Measurements from ENCODE around the gene METAP2.
A peak's percentile ranks its signal among the peaks of the same experiment; 100 is the strongest.
"Not testable (repeated sequence)": the region's sequence is repeated elsewhere in the genome, so short reads cannot be mapped to it uniquely, and the experiment has no call there.

The METAP2 gene

GRCh38 chr12:95473884-95474659, at the start of gene METAP2:
Gene METAP2 (plus strand): TSS chr12:95474152. CDS start chr12:95474180, 28 bp downstream.
- FAIRE-seq (peak; percentile 96), DNase-seq (ENCODE audit: insufficient read length, low spot score) (peak; percentile 95)

DNA sequence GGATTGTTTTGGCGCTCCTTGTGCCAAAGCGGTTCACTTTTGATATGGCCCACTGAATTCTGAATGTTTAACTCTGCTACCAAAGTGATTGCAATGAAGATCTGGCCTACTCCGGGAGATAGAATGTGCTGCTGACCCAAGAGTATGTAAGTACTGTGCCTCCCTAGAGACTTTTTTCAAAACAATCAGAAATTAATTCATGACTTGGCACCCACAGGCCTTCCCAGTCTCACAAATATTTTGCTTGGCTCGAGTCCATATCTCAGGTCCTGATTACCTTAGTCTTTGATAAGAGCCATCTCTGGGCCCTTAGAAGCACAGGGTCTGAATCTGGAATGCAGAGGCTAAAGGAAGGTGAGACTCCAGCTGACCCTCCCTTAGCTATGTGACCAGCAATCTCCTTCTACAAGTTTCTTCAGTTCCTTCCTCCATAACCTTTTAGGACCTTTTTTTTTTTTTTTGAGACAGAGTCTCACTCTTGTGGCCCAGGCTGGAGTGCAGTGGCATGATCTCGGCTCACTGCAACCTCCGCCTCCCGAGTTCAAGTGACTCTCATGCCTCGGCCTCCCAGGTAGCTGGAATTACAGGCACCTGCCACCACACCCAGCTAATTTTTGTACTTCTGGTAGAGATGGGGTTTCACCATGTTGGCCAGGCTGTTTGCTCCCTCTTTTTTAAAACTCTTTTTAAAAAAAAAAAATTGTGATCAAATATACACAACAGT, 49.5 kb upstream of the METAP2 start:
- DNase-seq (ENCODE audit: insufficient read length, low spot score) = no peak
- no peak for FAIRE-seq

GRCh38 chr12:95429172-95429510, 44.8 kb upstream of the METAP2 start:
- FAIRE-seq (no peak), DNase-seq (ENCODE audit: insufficient read length, low spot score) (no peak)

GRCh38 chr12:95431120-95431519, 42.8 kb upstream of the METAP2 start:
- FAIRE-seq (no peak), DNase-seq (ENCODE audit: insufficient read length, low spot score) (no peak)

DNA sequence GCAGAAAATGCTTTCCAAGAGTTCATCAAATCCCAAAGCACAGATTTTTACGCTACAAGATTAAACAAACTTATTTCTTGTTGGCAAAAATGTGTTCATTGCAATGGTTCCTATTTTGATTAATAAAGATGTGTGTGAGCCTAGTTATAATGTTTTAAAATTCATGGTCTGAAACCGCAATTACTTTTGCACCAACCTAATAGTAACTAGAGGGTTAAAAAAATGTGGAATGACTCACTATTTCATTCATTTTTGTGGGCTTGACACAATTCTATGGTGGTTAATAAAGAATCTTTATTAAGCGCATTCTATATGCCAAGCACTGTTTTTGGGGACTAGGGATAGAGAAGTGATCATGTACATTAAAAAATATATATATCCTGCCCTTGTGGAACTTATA, 38.6 kb upstream of the METAP2 start:
- DNase-seq (ENCODE audit: insufficient read length, low spot score) = no peak
- no peak for FAIRE-seq

DNA sequence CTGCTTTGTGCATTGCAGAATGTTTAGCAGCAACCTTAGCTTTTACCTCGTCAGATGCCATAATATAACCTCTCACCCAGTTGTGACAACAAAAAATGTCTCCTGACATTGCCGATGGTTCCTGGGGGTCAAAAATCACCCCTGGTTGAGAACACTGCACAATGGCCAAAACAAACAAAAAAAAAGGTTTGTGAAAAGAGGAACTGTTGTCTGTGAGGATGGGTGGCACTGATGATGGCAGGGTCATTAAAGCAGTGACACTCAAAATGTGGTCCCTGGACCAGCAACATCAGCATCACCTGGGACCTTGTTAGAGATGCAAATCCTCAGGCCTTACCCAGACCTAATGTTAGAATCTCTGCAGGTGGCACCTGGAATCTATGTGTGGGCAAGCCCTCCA, 36.4 kb upstream of the METAP2 start:
- no peak for FAIRE-seq
- DNase-seq (ENCODE audit: insufficient read length, low spot score) = no peak

DNA sequence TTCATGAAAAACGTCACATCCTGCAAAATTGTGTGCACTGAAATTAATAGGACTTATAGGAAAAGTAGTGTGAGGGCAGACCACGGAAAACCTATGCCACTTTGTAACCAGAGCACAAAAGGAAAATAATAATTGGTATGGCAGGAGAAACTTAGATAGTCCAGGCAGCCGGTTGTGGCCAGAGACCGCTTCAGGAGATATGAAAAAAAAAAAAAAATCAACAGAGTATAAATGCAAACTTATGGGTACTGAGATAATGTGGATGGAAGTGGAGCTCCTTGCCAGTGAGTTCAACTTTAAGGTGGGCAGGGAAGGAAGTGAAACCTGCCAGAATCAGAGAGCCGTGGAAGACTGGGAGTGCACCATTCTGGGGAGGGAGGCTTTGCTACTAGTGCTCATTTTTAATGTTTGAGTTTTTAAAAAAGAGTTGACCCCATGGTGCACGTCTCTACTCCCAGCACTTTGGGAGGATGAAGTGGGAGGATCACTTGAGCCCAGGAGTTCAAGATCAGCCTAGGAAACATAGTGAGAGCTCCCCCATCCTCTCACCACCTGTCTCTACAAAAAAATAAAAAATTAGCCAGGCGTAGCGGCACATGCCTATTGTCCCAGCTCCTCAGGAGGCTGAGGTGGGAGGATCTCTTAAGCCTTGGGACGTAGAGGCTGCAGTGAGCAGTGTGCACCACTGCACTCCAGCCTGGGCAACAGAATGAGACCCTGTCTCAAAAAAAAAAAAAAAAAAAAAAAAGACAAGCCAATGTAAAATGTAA, 34.3 kb upstream of the METAP2 start:
- DNase-seq (ENCODE audit: insufficient read length, low spot score) (no peak), FAIRE-seq (no peak)

DNA sequence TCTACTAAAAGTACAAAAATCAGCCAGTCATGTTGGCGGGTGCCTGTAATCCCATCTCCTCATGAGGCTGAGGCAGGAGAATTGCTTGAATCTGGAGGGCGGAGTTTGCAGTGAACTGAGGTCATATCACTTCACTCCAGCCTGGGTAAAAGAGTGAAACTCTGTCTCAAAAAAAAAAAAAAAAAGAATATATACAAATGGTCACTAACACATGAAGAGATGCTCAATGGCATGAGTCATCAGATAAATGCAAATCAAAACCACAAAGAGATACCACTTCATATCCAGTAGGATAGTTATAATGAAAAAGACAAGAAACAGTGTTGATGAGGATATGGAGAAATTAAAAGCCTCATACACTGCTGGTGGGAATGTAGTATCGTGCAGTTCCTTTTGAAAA, 33.6 kb upstream of the METAP2 start:
- DNase-seq (ENCODE audit: insufficient read length, low spot score) (no peak), FAIRE-seq (no peak)

GRCh38 chr12:95443459-95443858, 30.5 kb upstream of the METAP2 start:
- FAIRE-seq (no peak), DNase-seq (ENCODE audit: insufficient read length, low spot score) (no peak)

- not testable (repeated sequence) for FAIRE-seq; DNase-seq (ENCODE audit: insufficient read length, low spot score)
Measured at GRCh38 chr12:95445099-95445498, 28.9 kb upstream of the METAP2 start.

GRCh38 chr12:95445884-95446505, 28.0 kb upstream of the METAP2 start:
- no peak for FAIRE-seq
- no peak for DNase-seq (ENCODE audit: insufficient read length, low spot score)

DNA sequence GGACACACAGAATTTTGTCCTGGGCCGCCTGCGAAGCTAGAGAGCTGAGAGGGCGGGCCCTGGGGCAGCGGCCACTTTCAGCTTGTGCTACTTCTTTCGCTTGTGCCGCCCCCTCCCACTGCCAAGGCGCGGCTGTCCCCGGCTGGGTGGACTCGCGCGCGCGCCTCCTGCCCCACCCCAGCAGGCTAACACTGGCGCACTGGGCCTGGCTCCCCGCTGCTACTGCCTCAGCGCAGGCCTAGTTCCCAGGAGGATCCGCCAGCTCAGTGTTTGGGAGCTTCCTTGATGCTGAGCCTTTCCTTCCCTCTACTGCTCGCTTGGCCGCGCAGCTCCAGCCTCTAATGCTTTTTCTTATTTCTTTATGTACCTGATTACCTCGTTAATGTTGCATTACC, 27.4 kb upstream of the METAP2 start:
- FAIRE-seq (no peak), DNase-seq (ENCODE audit: insufficient read length, low spot score) (no peak)

DNA sequence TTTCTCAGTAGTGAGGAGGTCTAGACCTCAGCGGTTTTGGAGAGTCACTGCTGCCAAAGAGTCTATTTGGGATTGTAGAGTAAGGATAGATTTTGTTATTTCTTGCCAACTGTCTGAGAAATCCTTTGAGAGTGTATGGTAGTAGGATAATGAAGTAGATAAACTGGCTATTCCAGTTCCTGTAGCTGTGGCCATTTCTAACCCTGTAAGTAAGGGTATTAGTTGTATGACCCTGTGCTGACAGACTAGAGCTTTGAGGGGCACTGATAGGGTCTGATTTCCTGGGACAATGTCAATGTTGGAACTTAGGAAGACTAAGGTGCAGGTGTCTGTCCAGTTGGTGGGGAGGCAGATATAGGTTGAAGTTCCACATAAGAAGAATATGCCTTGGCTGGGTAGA, 24.3 kb upstream of the METAP2 start:
- not testable (repeated sequence) for FAIRE-seq; DNase-seq (ENCODE audit: insufficient read length, low spot score)

DNA sequence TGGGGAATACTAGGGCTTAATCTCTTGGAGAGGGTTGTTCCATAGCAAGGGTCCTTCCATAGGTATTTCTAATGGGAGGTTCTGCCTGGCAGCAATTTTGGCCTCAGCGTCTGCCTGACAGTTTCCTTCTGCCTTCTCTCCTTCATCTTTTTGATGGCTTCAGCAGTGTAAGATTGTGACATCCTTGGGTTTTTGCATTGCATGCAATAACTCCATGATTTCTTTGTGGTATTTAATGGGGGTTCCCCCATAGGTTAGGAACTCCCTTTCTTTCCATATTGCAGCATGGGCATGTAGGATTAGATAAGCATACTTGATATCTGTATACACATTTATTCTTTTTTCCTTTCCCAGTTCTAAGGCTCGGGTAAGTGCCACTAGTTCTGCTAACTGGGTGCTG, 21.5 kb upstream of the METAP2 start:
- not testable (repeated sequence) for DNase-seq (ENCODE audit: insufficient read length, low spot score); FAIRE-seq

- FAIRE-seq = not testable (repeated sequence)
Measured at GRCh38 chr12:95453881-95454280, 20.1 kb upstream of the METAP2 start.

GRCh38 chr12:95454780-95455215, 19.2 kb upstream of the METAP2 start:
- not testable (repeated sequence) for FAIRE-seq; DNase-seq (ENCODE audit: insufficient read length, low spot score)

More at GRCh38 chr12:95453881-95454280, 20.1 kb upstream of the METAP2 start:
- DNase-seq (ENCODE audit: insufficient read length, low spot score) = not testable (repeated sequence)

GRCh38 chr12:95457605-95458004, 16.3 kb upstream of the METAP2 start:
- FAIRE-seq; DNase-seq (ENCODE audit: insufficient read length, low spot score): not testable (repeated sequence)

DNA sequence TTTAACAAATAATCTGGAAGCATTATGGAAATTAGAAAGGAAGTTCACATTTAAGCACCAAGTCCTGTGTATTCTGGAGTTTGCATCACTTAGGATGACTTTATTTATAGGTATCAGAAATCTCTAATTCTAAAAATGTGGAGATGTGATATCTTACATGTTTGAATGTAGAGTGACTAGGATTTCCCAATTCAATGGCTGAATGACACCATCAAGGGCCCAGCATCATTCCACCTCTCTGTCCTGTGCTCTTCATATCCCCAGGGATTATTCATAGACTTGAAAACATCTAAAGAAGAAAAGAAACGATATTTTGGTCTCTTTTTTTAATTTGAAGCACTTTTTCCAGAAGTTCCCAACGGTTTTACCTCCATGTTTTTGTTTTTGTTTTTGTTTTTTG, 15.2 kb upstream of the METAP2 start:
- DNase-seq (ENCODE audit: insufficient read length, low spot score) (no peak), FAIRE-seq (no peak)

DNA sequence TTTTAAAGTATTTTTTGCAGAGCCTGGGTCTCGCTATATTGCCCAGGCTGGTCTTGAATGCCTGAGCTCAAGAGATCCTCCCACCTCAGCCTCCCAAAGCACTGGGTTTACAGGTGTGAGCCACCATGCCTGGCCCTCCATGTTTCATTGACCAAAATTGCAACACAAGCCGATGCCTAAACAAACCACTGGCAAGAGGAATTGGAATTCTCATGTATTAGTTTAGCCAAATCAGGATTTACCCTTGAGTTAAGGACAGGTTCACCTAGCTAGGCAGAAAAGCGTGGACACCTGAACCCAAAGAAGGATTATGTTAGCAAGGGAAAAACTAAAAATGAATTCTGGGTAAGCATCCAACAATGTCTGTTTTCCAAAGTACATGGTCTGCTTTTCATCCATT, 14.6 kb upstream of the METAP2 start:
- FAIRE-seq (no peak), DNase-seq (ENCODE audit: insufficient read length, low spot score) (no peak)

- FAIRE-seq (no peak), DNase-seq (ENCODE audit: insufficient read length, low spot score) (no peak)
Measured at GRCh38 chr12:95460105-95460504, 13.8 kb upstream of the METAP2 start.

- FAIRE-seq (no peak), DNase-seq (ENCODE audit: insufficient read length, low spot score) (no peak)
Measured at GRCh38 chr12:95460896-95461295, 13.1 kb upstream of the METAP2 start.

Data from HTR-8/SVneo (cell line).